ENCODE results near the gene PLLP. TPM values are rescaled to one million over a fixed set of nuclear protein-coding genes. Genes with fewer than 3 reads are reported as not detected.

PLLP gene
- total and polyA plus RNA-seq, 2 experiments from 2014 or later = 1.3 to 6.1 TPM

DNA sequence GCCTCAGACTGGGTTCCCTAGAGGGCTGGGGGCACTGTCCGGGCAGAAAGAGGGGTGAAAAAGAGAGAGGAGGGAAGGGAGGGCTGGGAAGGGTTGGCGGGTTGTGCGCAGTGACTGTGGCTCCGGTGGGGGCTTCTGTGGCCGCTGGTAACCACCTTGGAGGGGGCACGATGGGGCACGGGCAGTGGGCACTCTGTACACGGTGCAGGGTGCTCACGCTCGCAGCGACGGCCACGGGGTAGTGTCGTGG is 588 bp downstream of the PLLP start:
- DNase-seq (ENCODE audit: low spot score) (no peak), ATAC-seq (peak; percentile 7; the same call in 2 of the 3 replicates)
- Histone ChIP-seq H3K4me2 (peak overlapping the region; percentile 84), H3K4me1 (ENCODE audit: insufficient read depth) (no peaks in the 10 kb centered on the region), H2AFZ (peak overlapping the region; percentile 99), H3K27ac (ENCODE audit: low read depth) (no peak overlapping the region), H4K20me1 (replicated peaks; ENCODE audit: insufficient read depth) (no peaks in the 10 kb centered on the region), H3F3A (replicated peaks; ENCODE audit: low read depth) (no peaks in the 10 kb centered on the region), H3K4me3 (peak overlapping the region; percentile 81), H3K79me2 (replicated peaks; ENCODE audit: insufficient read depth) (no peaks in the 10 kb centered on the region), H3K27me3 (ENCODE audit: insufficient read depth) (peaks cover 38% of the 10 kb centered on the region), H3K9me2 (ENCODE audit: insufficient read depth) (no peaks in the 10 kb centered on the region), H3K36me3 (ENCODE audit: insufficient read depth) (no peaks in the 10 kb centered on the region)
- Mint-ChIP-seq H3K4me1 (peaks cover 6% of the 10 kb centered on the region; the same call in 1 of the 3 replicates), H3K4me3 (peak overlapping the region; percentile 80), H3K36me3 (ENCODE audit: low read depth) (no peaks in the 10 kb centered on the region), H3K9me3 (peaks cover 3% of the 10 kb centered on the region; the same call in 1 of the 3 replicates), H3K27me3 (ENCODE audit: insufficient read depth, low read depth, poor library complexity) (peaks cover 29% of the 10 kb centered on the region), H3K27ac (no peak overlapping the region)
- TF ChIP-seq EZH2 (IDR thresholded peaks at IDR 0.05; ENCODE audit: low read depth, unreplicated experiment) (peak; percentile 52), JUNB (IDR thresholded peaks at IDR 0.05; ENCODE audit: unreplicated experiment) (no peak)

DNA sequence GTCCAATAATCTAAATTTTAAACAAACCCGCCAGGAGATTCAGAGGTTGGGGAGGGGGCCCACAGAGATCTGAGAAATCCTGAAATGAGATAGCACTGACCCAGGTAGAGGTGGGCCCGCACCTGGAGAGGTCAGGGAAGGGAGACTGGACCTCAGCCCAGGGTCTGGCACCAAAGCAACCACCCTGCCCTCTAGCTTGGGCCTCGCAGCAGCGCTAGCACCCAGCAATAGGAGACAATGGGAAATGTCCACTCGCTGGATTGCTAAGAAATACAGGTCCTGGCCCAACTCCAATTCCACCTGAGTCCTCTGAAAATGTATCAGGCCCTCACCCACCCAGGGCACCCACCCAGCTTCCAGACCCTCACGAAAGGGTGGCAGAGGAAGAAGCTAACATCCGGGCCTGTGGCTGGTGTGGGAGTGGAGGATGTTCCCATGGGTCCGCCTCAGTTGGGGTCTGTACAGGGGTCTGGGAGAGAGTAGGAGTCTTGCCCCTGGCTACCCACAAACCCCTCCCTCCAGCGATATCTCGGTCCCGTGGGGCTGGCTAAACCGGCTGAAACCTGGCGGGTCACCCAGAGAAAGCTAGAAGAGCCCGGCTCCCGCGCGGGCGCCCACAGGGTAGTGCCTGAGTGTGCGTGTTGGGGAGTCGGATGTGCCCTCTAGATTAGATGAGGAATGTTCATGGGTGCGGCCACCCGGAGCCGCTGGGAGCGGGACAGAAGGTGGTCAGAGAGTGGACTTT is 1.1 kb downstream of the PLLP start:
- Histone ChIP-seq H2AFZ (peak overlapping the region; percentile 99), H3K27ac (ENCODE audit: low read depth) (no peak overlapping the region), H3K4me3 (peak overlapping the region; percentile 81), H3K4me1 (ENCODE audit: insufficient read depth) (no peaks in the 10 kb centered on the region), H3K36me3 (ENCODE audit: insufficient read depth) (no peaks in the 10 kb centered on the region), H4K20me1 (replicated peaks; ENCODE audit: insufficient read depth) (no peaks in the 10 kb centered on the region), H3K79me2 (replicated peaks; ENCODE audit: insufficient read depth) (no peaks in the 10 kb centered on the region), H3F3A (replicated peaks; ENCODE audit: low read depth) (no peaks in the 10 kb centered on the region), H3K9me2 (ENCODE audit: insufficient read depth) (no peaks in the 10 kb centered on the region), H3K27me3 (ENCODE audit: insufficient read depth) (peaks cover 38% of the 10 kb centered on the region), H3K4me2 (peak overlapping the region; percentile 84)
- no peak for TF ChIP-seq EZH2phosphoT487 (IDR thresholded peaks at IDR 0.05; ENCODE audit: unreplicated experiment)
- no peak for TF ChIP-seq NANOG (IDR thresholded peaks at IDR 0.05; ENCODE audit: borderline replicate concordance)
- TF ChIP-seq, protein P1, sequence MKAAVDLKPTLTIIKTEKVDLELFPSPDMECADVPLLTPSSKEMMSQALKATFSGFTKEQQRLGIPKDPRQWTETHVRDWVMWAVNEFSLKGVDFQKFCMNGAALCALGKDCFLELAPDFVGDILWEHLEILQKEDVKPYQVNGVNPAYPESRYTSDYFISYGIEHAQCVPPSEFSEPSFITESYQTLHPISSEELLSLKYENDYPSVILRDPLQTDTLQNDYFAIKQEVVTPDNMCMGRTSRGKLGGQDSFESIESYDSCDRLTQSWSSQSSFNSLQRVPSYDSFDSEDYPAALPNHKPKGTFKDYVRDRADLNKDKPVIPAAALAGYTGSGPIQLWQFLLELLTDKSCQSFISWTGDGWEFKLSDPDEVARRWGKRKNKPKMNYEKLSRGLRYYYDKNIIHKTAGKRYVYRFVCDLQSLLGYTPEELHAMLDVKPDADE (IDR thresholded peaks at IDR 0.05) = no peak
- TF ChIP-seq, protein P2, sequence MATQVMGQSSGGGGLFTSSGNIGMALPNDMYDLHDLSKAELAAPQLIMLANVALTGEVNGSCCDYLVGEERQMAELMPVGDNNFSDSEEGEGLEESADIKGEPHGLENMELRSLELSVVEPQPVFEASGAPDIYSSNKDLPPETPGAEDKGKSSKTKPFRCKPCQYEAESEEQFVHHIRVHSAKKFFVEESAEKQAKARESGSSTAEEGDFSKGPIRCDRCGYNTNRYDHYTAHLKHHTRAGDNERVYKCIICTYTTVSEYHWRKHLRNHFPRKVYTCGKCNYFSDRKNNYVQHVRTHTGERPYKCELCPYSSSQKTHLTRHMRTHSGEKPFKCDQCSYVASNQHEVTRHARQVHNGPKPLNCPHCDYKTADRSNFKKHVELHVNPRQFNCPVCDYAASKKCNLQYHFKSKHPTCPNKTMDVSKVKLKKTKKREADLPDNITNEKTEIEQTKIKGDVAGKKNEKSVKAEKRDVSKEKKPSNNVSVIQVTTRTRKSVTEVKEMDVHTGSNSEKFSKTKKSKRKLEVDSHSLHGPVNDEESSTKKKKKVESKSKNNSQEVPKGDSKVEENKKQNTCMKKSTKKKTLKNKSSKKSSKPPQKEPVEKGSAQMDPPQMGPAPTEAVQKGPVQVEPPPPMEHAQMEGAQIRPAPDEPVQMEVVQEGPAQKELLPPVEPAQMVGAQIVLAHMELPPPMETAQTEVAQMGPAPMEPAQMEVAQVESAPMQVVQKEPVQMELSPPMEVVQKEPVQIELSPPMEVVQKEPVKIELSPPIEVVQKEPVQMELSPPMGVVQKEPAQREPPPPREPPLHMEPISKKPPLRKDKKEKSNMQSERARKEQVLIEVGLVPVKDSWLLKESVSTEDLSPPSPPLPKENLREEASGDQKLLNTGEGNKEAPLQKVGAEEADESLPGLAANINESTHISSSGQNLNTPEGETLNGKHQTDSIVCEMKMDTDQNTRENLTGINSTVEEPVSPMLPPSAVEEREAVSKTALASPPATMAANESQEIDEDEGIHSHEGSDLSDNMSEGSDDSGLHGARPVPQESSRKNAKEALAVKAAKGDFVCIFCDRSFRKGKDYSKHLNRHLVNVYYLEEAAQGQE (IDR thresholded peaks at IDR 0.05; ENCODE audit: unreplicated experiment) = no peak
- ATAC-seq = peak; percentile 36
- Mint-ChIP-seq H3K4me1 (peaks cover 6% of the 10 kb centered on the region; the same call in 1 of the 3 replicates), H3K27me3 (ENCODE audit: insufficient read depth, low read depth, poor library complexity) (peaks cover 29% of the 10 kb centered on the region), H3K9me3 (peaks cover 3% of the 10 kb centered on the region; the same call in 1 of the 3 replicates), H3K4me3 (peak overlapping the region; percentile 80), H3K36me3 (ENCODE audit: low read depth) (no peaks in the 10 kb centered on the region), H3K27ac (no peak overlapping the region)
- DNase-seq (ENCODE audit: low spot score) = peak; percentile 28

All from GM23338 (cell line).